ENCODE results near the gene SLC6A2. TPM values are rescaled to one million over a fixed set of nuclear protein-coding genes. Genes with fewer than 3 reads are reported as not detected.
"Not testable (repeated sequence)": the region's sequence is repeated elsewhere in the genome, so short reads cannot be mapped to it uniquely, and the experiment has no call there.

Gene SLC6A2
- total and polyA plus RNA-seq, 2 experiments from 2014 or later: 1.3 to 3.4 TPM

DNA sequence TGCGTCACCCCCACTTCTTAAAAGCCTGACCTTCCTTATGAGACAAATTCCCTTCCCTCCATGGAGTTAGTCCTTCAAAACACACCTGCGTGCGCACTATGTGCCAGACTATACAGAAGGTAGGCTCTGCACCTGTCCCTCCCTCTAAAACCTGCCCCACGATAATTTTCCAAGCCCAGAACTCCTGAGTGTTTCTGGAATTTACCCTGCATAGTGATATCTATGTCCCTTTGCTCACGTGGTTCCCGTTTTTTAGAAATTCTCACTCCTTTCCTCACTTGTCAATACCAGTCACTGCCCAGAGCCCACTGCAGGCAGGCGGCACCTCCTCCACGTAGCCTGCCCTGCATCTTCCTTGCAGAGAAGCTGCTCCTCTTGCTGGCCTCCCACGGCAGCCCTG lies 82.2 kb downstream of the SLC6A2 start:
- H3K27ac ChIP-seq: no peak overlapping the region
- H3K4me3 ChIP-seq: no peak overlapping the region
- TF ChIP-seq, protein P1, sequence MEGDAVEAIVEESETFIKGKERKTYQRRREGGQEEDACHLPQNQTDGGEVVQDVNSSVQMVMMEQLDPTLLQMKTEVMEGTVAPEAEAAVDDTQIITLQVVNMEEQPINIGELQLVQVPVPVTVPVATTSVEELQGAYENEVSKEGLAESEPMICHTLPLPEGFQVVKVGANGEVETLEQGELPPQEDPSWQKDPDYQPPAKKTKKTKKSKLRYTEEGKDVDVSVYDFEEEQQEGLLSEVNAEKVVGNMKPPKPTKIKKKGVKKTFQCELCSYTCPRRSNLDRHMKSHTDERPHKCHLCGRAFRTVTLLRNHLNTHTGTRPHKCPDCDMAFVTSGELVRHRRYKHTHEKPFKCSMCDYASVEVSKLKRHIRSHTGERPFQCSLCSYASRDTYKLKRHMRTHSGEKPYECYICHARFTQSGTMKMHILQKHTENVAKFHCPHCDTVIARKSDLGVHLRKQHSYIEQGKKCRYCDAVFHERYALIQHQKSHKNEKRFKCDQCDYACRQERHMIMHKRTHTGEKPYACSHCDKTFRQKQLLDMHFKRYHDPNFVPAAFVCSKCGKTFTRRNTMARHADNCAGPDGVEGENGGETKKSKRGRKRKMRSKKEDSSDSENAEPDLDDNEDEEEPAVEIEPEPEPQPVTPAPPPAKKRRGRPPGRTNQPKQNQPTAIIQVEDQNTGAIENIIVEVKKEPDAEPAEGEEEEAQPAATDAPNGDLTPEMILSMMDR (IDR thresholded peaks at IDR 0.05; ENCODE audit: low read depth, low read length): no peak
- DNase-seq (ENCODE audit: low read depth in 1 of 2, low spot score in 1 of 2): no peak
- H3K9me3 ChIP-seq (ENCODE audit: low read depth): no peaks in the 10 kb centered on the region
- H3K4me1 ChIP-seq (ENCODE audit: low read depth): no peaks in the 10 kb centered on the region
- H3K36me3 ChIP-seq: no peaks in the 10 kb centered on the region
- no peaks in the 10 kb centered on the region for H3K27me3 ChIP-seq

GRCh38 chr16:55746081-55746480 lies 90.3 kb downstream of the SLC6A2 start:
- no peaks in the 10 kb centered on the region for H3K36me3 ChIP-seq

GRCh38 chr16:55747785-55748184 lies 92.0 kb downstream of the SLC6A2 start:
- Histone ChIP-seq H3K36me3 (no peaks in the 10 kb centered on the region), H3K27ac (no peak overlapping the region), H3K27me3 (peaks cover 4% of the 10 kb centered on the region), H3K9me3 (ENCODE audit: low read depth) (no peaks in the 10 kb centered on the region), H3K4me3 (no peak overlapping the region), H3K4me1 (ENCODE audit: low read depth) (no peaks in the 10 kb centered on the region)
- DNase-seq (ENCODE audit: low read depth in 1 of 2, low spot score in 1 of 2): no peak
- TF ChIP-seq, protein P1 (IDR thresholded peaks at IDR 0.05; ENCODE audit: low read depth, low read length): no peak

More at GRCh38 chr16:55746081-55746480, 90.3 kb downstream of the SLC6A2 start:
- no peaks in the 10 kb centered on the region for H3K4me1 ChIP-seq (ENCODE audit: low read depth)
- no peak for DNase-seq (ENCODE audit: low read depth in 1 of 2, low spot score in 1 of 2)
- no peak overlapping the region for H3K27ac ChIP-seq
- H3K9me3 ChIP-seq (ENCODE audit: low read depth): no peaks in the 10 kb centered on the region
- H3K27me3 ChIP-seq: peaks cover 4% of the 10 kb centered on the region
- TF ChIP-seq, protein P1 (IDR thresholded peaks at IDR 0.05; ENCODE audit: low read depth, low read length): no peak
- H3K4me3 ChIP-seq: no peak overlapping the region

- H3K27me3 ChIP-seq; DNase-seq (ENCODE audit: low read depth in 1 of 2, low spot score in 1 of 2); H3K36me3 ChIP-seq; H3K4me3 ChIP-seq; H3K27ac ChIP-seq; H3K9me3 ChIP-seq (ENCODE audit: low read depth); H3K4me1 ChIP-seq (ENCODE audit: low read depth): not testable (repeated sequence)
Observed at GRCh38 chr16:55752465-55753144, 96.8 kb downstream of the SLC6A2 start.

GRCh38 chr16:55753145-55753631 lies 97.4 kb downstream of the SLC6A2 start:
- DNase-seq (ENCODE audit: low read depth in 1 of 2, low spot score in 1 of 2); H3K9me3 ChIP-seq (ENCODE audit: low read depth); H3K36me3 ChIP-seq; H3K27me3 ChIP-seq; H3K4me1 ChIP-seq (ENCODE audit: low read depth); H3K27ac ChIP-seq; H3K4me3 ChIP-seq: not testable (repeated sequence)

Other genes with a start within 250 kb of the SLC6A2 start
- gene MMP2, start 176.8 kb upstream of the SLC6A2 start, total RNA-seq: 37.5 and 44.3 TPM in 2 replicates
- gene MMP2, start 176.8 kb upstream of the SLC6A2 start, polyA plus RNA-seq: 39.9 and 55.2 TPM in 2 replicates
- 1.5 and 6.2 TPM in 2 replicates for gene LPCAT2, start 146.9 kb upstream of the SLC6A2 start, total RNA-seq
- gene LPCAT2, start 146.9 kb upstream of the SLC6A2 start, polyA plus RNA-seq: 4.0 and 4.4 TPM in 2 replicates
- not detected in 2 replicates for gene CAPNS2, start 89.3 kb upstream of the SLC6A2 start, total RNA-seq
- not detected in 2 replicates for gene CAPNS2, start 89.3 kb upstream of the SLC6A2 start, polyA plus RNA-seq
- gene CES1, start 177.1 kb downstream of the SLC6A2 start, total RNA-seq: not detected in 2 replicates
- gene CES1, start 177.1 kb downstream of the SLC6A2 start, polyA plus RNA-seq: not detected in 2 replicates
- not detected in 2 replicates for gene CES5A, start 219.4 kb downstream of the SLC6A2 start, total RNA-seq
- not detected in 2 replicates for gene CES5A, start 219.4 kb downstream of the SLC6A2 start, polyA plus RNA-seq

All from cardiac muscle cell (in vitro differentiated cells and primary cell).